ENCODE results near the gene GYS2. TPM values are rescaled to one million over a fixed set of nuclear protein-coding genes. Genes with fewer than 3 reads are reported as not detected.

GYS2 gene
- total RNA-seq, 1 donor from 2014 or later, result not detected

- H3K9me3 Mint-ChIP-seq, result no peaks in the 10 kb centered on the region
- no peak overlapping the region for H3K27ac Mint-ChIP-seq
- H3K27me3 Mint-ChIP-seq (ENCODE audit: low read depth), result no peaks in the 10 kb centered on the region
- H3K4me3 Mint-ChIP-seq, result no peak overlapping the region
- no peak for TF ChIP-seq CTCF (IDR thresholded peaks at IDR 0.05; ENCODE audit: unreplicated experiment)
- peaks cover 1% of the 10 kb centered on the region for H3K36me3 Mint-ChIP-seq
- DNase-seq (ENCODE audit: low spot score in 2 of 2, unreplicated experiment in 2 of 2), result no peak
- peaks cover 20% of the 10 kb centered on the region for H3K4me1 Mint-ChIP-seq
Measured at GRCh38 chr12:21502872-21503271, 101.8 kb downstream of the GYS2 start.

GRCh38 chr12:21502164-21502496 is 102.5 kb downstream of the GYS2 start:
- Mint-ChIP-seq H3K36me3 (peaks cover 7% of the 10 kb centered on the region), H3K9me3 (no peaks in the 10 kb centered on the region), H3K4me3 (no peak overlapping the region), H3K27me3 (ENCODE audit: low read depth) (no peaks in the 10 kb centered on the region), H3K27ac (no peak overlapping the region), H3K4me1 (peaks cover 20% of the 10 kb centered on the region)
- no peak for TF ChIP-seq CTCF (IDR thresholded peaks at IDR 0.05; ENCODE audit: unreplicated experiment)
- DNase-seq (ENCODE audit: low spot score in 2 of 2, unreplicated experiment in 2 of 2), result no peak

- H3K27ac Mint-ChIP-seq, result no peak within 1 kb of the TSS
- TF ChIP-seq CTCF (IDR thresholded peaks at IDR 0.05; ENCODE audit: unreplicated experiment), result no peak
- peak; percentile 79 to 89 for DNase-seq (ENCODE audit: low spot score in 2 of 2, unreplicated experiment in 2 of 2)
- no peaks in the 10 kb centered on the region for H3K9me3 Mint-ChIP-seq
- no peaks in the 10 kb centered on the region for H3K27me3 Mint-ChIP-seq (ENCODE audit: low read depth)
- peaks cover 7% of the 10 kb centered on the region for H3K36me3 Mint-ChIP-seq
- H3K4me3 Mint-ChIP-seq, result no peak within 1 kb of the TSS
- H3K4me1 Mint-ChIP-seq, result peaks cover 20% of the 10 kb centered on the region
Measured at GRCh38 chr12:21501258-21502163, 103.1 kb downstream of the GYS2 start, which contains the start of the genes GOLT1B and RECQL. TSS of gene GOLT1B (plus strand) at chr12:21501789. CDS start at chr12:21501924, 135 bp downstream. TSS of gene RECQL (minus strand) at chr12:21501635. CDS start at chr12:21499570, 2,065 bp downstream.

- no peak for DNase-seq (ENCODE audit: low spot score in 2 of 2, unreplicated experiment in 2 of 2)
- Mint-ChIP-seq H3K4me3 (no peak overlapping the region), H3K36me3 (peaks cover 7% of the 10 kb centered on the region), H3K9me3 (no peaks in the 10 kb centered on the region), H3K27me3 (ENCODE audit: low read depth) (no peaks in the 10 kb centered on the region), H3K4me1 (peaks cover 20% of the 10 kb centered on the region), H3K27ac (no peak overlapping the region)
- no peak for TF ChIP-seq CTCF (IDR thresholded peaks at IDR 0.05; ENCODE audit: unreplicated experiment)
Measured at GRCh38 chr12:21500786-21501257, 103.8 kb downstream of the GYS2 start.

- no peak for DNase-seq (ENCODE audit: low spot score in 2 of 2, unreplicated experiment in 2 of 2)
- Mint-ChIP-seq H3K27me3 (ENCODE audit: low read depth) (no peaks in the 10 kb centered on the region), H3K9me3 (no peaks in the 10 kb centered on the region), H3K4me1 (peaks cover 20% of the 10 kb centered on the region), H3K27ac (no peak overlapping the region), H3K36me3 (peaks cover 13% of the 10 kb centered on the region), H3K4me3 (no peak overlapping the region)
- no peak for TF ChIP-seq CTCF (IDR thresholded peaks at IDR 0.05; ENCODE audit: unreplicated experiment)
Measured at GRCh38 chr12:21499765-21500164, 104.9 kb downstream of the GYS2 start.

Other genes with a start within 250 kb of the GYS2 start
- gene IAPP, start 231.9 kb downstream of the GYS2 start, total RNA-seq, result not detected in 3 replicates
- gene PYROXD1, start 167.2 kb downstream of the GYS2 start, total RNA-seq, result 12.2 to 13.4 TPM (median 13.1 TPM) in 3 replicates
- 15.7 to 17.8 TPM (median 17.4 TPM) in 3 replicates for gene RECQL, start 103.2 kb downstream of the GYS2 start, total RNA-seq
- gene GOLT1B, start 103.1 kb downstream of the GYS2 start, total RNA-seq, result 29.2 to 30.7 TPM (median 29.6 TPM) in 3 replicates
- gene SPX, start 78.6 kb downstream of the GYS2 start, total RNA-seq, result not detected in 3 replicates
- 508 to 539 TPM (median 531 TPM) in 3 replicates for gene LDHB, start 53.0 kb upstream of the GYS2 start, total RNA-seq
- 2.9 to 3.9 TPM (median 3.6 TPM) in 3 replicates for gene KCNJ8, start 169.9 kb upstream of the GYS2 start, total RNA-seq

Measured in mesothelial cell of epicardium (in vitro differentiated cells).